PC-3 (cell line): ENCODE measurements around the gene CBX2. TPM values are rescaled to one million over a fixed set of nuclear protein-coding genes. Genes with fewer than 3 reads are reported as not detected.
A peak's percentile ranks its signal among the peaks of the same experiment; 100 is the strongest.

Experiments used
- ATAC-seq: fragments of 200-7000 bp; cut with Tn5 transposase; 2 replicates; pipeline ENCODE4 v1.9.1; 2020; ENCODE audit warnings: mild to moderate bottlenecking, moderate library complexity
- BruUV-seq: library from RNA; stranded (reverse); fragments of 400-500 nt; replicated peaks from 2 replicates; lab custom pipeline; 2021; lab: Mats Ljungman, UMichigan
- CTCF ChIA-PET: fragments of 300-600 bp; sonication (Branson Sonifier 250); formaldehyde crosslinking; loops from one replicate; lab custom pipeline; 2022; ENCODE audit warnings: antibody characterized with exemption; lab: Charles Lee
- POLR2A ChIA-PET: fragments of 300-600 bp; sonication (Branson Sonifier 250); formaldehyde crosslinking; loops from one replicate; lab custom pipeline; 2022; ENCODE audit warnings: antibody characterized with exemption; ENCODE audit not compliant: unreplicated experiment; lab: Charles Lee
- DNase-seq: peaks from one replicate; pipeline ENCODE4 v3.0.0-alpha.2; 2015
- H2AFZ ChIP-seq: fragments of 300-600 bp; sonication (generic); 2 replicates; pipeline ENCODE4 v1.6.0; 2016; ENCODE audit warnings: antibody characterized with exemption, low read length
- H3F3A ChIP-seq: fragments of 300-600 bp; sonication (generic); one replicate; pipeline ENCODE4 v1.6.0; 2017; ENCODE audit warnings: antibody characterized with exemption, low read length, control low read depth, mild to moderate bottlenecking; ENCODE audit not compliant: unreplicated experiment
- H3K27ac ChIP-seq: fragments of 300-600 bp; sonication (generic); 2 replicates; pipeline ENCODE4 v1.5.1; 2016; ENCODE audit warnings: mild to moderate bottlenecking, low read length
- H3K27me3 ChIP-seq: fragments of 300-600 bp; sonication (generic); 2 replicates; pipeline ENCODE4 v1.6.1; 2016; ENCODE audit warnings: low read length, mixed read lengths
- H3K36me3 ChIP-seq: fragments of 300-600 bp; sonication (generic); 2 replicates; pipeline ENCODE4 v1.6.1; 2016; ENCODE audit warnings: low read depth, mixed run types, low read length, mixed read lengths
- H3K4me1 ChIP-seq: fragments of 300-600 bp; sonication (generic); 2 replicates; pipeline ENCODE4 v1.5.1; 2016; ENCODE audit warnings: low read length; ENCODE audit not compliant: insufficient read depth
- H3K4me2 ChIP-seq: fragments of 300-600 bp; sonication (generic); 2 replicates; pipeline ENCODE4 v1.6.0; 2016; ENCODE audit warnings: low read length
- H3K4me3 ChIP-seq: fragments of 300-600 bp; sonication (generic); 2 replicates; pipeline ENCODE4 v1.5.1; 2016; ENCODE audit warnings: mild to moderate bottlenecking, low read length, mixed read lengths
- H3K79me2 ChIP-seq: fragments of 300-600 bp; sonication (generic); 2 replicates; pipeline ENCODE4 v1.6.1; 2017; ENCODE audit warnings: low read length, mixed read lengths
- H3K9ac ChIP-seq: fragments of 300-600 bp; sonication (generic); 2 replicates; pipeline ENCODE4 v1.6.0; 2016; ENCODE audit warnings: mild to moderate bottlenecking, low read length
- H3K9me2 ChIP-seq: fragments of 300-600 bp; sonication (generic); replicated peaks from 2 replicates; pipeline ENCODE4 v1.6.1; 2016; ENCODE audit warnings: mixed run types, low read length, mixed read lengths
- H3K9me3 ChIP-seq: fragments of 300-600 bp; sonication (generic); 2 replicates; pipeline ENCODE4 v1.6.1; 2016; ENCODE audit warnings: low read length, mixed read lengths
- H4K20me1 ChIP-seq: fragments of 300-600 bp; sonication (generic); 2 replicates; pipeline ENCODE4 v1.6.1; 2016; ENCODE audit warnings: low read length, mixed read lengths
- EZH2 ChIP-seq: fragments of 300-600 bp; sonication (generic); IDR thresholded peaks from one replicate; pipeline ENCODE4 v1.6.1; 2017; ENCODE audit warnings: antibody characterized with exemption, mild to moderate bottlenecking, low read length; ENCODE audit not compliant: unreplicated experiment
- EZH2phosphoT487 ChIP-seq: fragments of 300-600 bp; sonication (generic); IDR thresholded peaks from 2 replicates; pipeline ENCODE4 v1.6.1; 2018; ENCODE audit warnings: mild to moderate bottlenecking, antibody characterized with exemption, low read length, borderline replicate concordance
- intact Hi-C: fragments of 100-400 bp; cut with micrococcal nuclease; formaldehyde crosslinking; loops from 2 replicates; pipeline ENCODE4 v1.9.0; 2023
- total RNA-seq: library from RNA; depleted of rRNA; stranded (reverse); fragments of >200 nt; gene quantifications from 2 replicates; pipeline ENCODE4 v1.2.3, GENCODE V29; 2014
- TF ChIP-seq, protein P1 (sequence below): fragments of 300-600 bp; sonication (generic); conservative IDR thresholded peaks from 2 replicates; pipeline ENCODE4 v1.5.1; 2017; ENCODE audit warnings: antibody characterized with exemption, low read depth, mild to moderate bottlenecking, low read length

The CBX2 gene
- total RNA-seq, 1 experiment from 2014 or later, result 39.2 TPM

DNA sequence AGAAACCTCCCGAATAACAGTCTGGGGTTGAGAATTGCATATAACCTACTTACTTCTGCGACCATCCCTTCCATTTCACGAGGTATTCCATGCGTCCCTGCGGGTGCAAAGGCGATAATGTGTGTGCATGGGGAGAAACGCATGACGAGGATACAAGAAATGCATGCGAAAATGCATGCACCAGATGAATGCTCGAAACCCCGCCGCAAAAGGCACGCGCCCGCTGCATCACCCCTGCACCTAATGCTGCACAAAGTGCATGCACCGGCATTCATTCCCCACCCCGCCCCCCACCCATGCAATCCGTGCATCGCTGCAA lies 18.5 kb downstream of the CBX2 start:
- H3K9ac ChIP-seq, result peak overlapping the region; percentile 91
- ATAC-seq (no peak), DNase-seq (no peak)
- H2AFZ ChIP-seq, result peak overlapping the region; percentile 76
- no TSS peak for BruUV-seq
- H3K27ac ChIP-seq, result peak overlapping the region; percentile 67
- peaks cover 38% of the 10 kb centered on the region for H3K27me3 ChIP-seq
- peaks cover 22% of the 10 kb centered on the region for H3K79me2 ChIP-seq
- peak overlapping the region; percentile 76 for H3K4me3 ChIP-seq
- no peaks in the 10 kb centered on the region for H3F3A ChIP-seq
- no peaks in the 10 kb centered on the region for H3K9me2 ChIP-seq
- ChIA-PET CTCF (interaction anchor here (0.7 to 1.4 kb wide), 7 partner anchors 12 to 212 kb away, joined by 3 to 12 read pairs (median 6); no protein-coding TSS in a partner anchor), POLR2A (interaction anchor here (0.6 to 1.0 kb wide), 3 partner anchors 14 to 43 kb away, joined by 3 to 24 read pairs (median 5); partner anchors contain the start of gene CBX4)
- H3K9me3 ChIP-seq, result no peaks in the 10 kb centered on the region
- peaks cover 41% of the 10 kb centered on the region for H3K4me1 ChIP-seq
- H3K4me2 ChIP-seq, result peak overlapping the region; percentile 91
- no peak for TF ChIP-seq EZH2
- TF ChIP-seq EZH2phosphoT487, result no peak
- TF ChIP-seq, protein P1, sequence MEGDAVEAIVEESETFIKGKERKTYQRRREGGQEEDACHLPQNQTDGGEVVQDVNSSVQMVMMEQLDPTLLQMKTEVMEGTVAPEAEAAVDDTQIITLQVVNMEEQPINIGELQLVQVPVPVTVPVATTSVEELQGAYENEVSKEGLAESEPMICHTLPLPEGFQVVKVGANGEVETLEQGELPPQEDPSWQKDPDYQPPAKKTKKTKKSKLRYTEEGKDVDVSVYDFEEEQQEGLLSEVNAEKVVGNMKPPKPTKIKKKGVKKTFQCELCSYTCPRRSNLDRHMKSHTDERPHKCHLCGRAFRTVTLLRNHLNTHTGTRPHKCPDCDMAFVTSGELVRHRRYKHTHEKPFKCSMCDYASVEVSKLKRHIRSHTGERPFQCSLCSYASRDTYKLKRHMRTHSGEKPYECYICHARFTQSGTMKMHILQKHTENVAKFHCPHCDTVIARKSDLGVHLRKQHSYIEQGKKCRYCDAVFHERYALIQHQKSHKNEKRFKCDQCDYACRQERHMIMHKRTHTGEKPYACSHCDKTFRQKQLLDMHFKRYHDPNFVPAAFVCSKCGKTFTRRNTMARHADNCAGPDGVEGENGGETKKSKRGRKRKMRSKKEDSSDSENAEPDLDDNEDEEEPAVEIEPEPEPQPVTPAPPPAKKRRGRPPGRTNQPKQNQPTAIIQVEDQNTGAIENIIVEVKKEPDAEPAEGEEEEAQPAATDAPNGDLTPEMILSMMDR, result no peak
- H3K36me3 ChIP-seq, result 0 out of 2 replicates have a peak, but pooled peaks cover 6% of the 10 kb centered on the region
- intact Hi-C loops, result loop anchor here (2.0 to 5.0 kb wide), 2 partner anchors 18 to 46 kb away; partner anchors contain the start of gene CBX2
- peaks cover 3% of the 10 kb centered on the region; the same call in 1 of the 2 replicates for H4K20me1 ChIP-seq

DNA sequence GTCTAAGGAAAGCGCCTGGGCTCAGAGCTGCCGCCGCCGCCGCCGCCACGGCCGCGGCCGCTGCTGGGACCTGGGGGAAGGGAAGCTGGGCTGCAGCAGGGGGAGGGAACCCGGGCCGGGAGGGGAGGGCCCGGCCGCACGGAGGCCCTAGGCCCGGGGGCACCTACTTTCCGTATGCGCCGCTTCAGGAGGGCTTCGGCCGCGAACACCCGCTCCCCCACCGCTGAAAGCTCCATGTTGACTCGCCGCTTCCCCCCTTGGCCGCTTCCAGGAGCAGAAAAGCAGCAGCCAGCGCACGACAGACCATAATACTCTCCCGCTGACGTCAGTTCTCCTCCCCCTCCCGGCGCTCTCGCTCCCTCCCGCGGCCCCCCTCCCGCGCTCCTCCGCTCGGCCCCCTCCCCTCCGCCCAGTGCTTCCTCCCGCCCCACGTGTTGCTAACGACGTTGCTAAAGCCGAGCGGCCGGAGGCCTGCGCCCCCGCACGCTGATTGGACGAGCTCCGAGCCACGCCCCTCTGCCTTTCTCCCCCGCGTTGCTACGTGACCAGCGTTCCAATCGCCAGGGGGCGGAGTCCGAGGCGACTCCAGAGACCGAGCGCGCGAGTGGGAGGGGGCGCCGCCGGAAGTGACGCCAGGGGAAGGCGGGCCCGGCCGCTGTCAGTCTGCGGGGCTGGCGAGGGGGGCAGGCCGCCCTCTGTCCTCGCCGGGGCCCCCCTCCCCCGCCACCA lies 19.0 kb downstream of the CBX2 start, which contains the start of gene CBX8:
Gene CBX8 (minus strand): TSS at position 315 of the 729 bp plus-strand sequence. CDS start 79 bp downstream, at position 236.
- peak within 1 kb of the TSS; percentile 91 for H3K9ac ChIP-seq
- peaks cover 45% of the 10 kb centered on the region for H3K4me1 ChIP-seq
- H3K9me2 ChIP-seq, result no peaks in the 10 kb centered on the region
- no TSS peak for BruUV-seq
- DNase-seq (peak; percentile 100), ATAC-seq (peak; percentile 76)
- no peaks in the 10 kb centered on the region for H3K9me3 ChIP-seq
- POLR2A ChIA-PET, result interaction anchor here (0.6 to 1.0 kb wide), 4 partner anchors 13 to 42 kb away, joined by 3 to 24 read pairs (median 4); partner anchors contain the start of gene CBX4
- peak within 1 kb of the TSS; percentile 67 for H3K27ac ChIP-seq
- peak within 1 kb of the TSS; percentile 76 for H2AFZ ChIP-seq
- H3K4me2 ChIP-seq, result peak within 1 kb of the TSS; percentile 91
- peak within 1 kb of the TSS; percentile 76 for H3K4me3 ChIP-seq
- intact Hi-C loops, result loop anchor here (1.0 to 5.0 kb wide), 3 partner anchors 18 to 47 kb away; partner anchors contain the start of gene CBX2
- H3F3A ChIP-seq, result no peaks in the 10 kb centered on the region
- 0 out of 2 replicates have a peak, but pooled peaks cover 6% of the 10 kb centered on the region for H3K36me3 ChIP-seq
- peaks cover 22% of the 10 kb centered on the region for H3K79me2 ChIP-seq
- peaks cover 43% of the 10 kb centered on the region for H3K27me3 ChIP-seq
- H4K20me1 ChIP-seq, result peaks cover 3% of the 10 kb centered on the region; the same call in 1 of the 2 replicates
- TF ChIP-seq, protein P1, result no peak
- TF ChIP-seq EZH2phosphoT487 (no peak), EZH2 (no peak)
- CTCF ChIA-PET, result interaction anchor here (0.6 to 1.4 kb wide), 10 partner anchors 12 to 403 kb away, joined by 3 to 12 read pairs (median 7); no protein-coding TSS in a partner anchor
